Loucy (cell line): ENCODE measurements around the gene CASP8.

ENCODE experiments used
- CTCF ChIP-seq: fragments of 200-600 bp; sonication (generic); conservative IDR thresholded peaks from 2 replicates; pipeline ENCODE4 v1.5.1; 2014; ENCODE audit warnings: mild to moderate bottlenecking, antibody characterized with exemption, low read length
- EZH2phosphoT487 ChIP-seq: fragments of 200-600 bp; IDR thresholded peaks from 2 replicates; pipeline ENCODE4 v1.6.1; 2018; ENCODE audit warnings: antibody characterized with exemption, mild to moderate bottlenecking, moderate library complexity, borderline replicate concordance

GRCh38 chr2:201319511-201319910, 59.2 kb downstream of the CASP8 start:
- TF ChIP-seq EZH2phosphoT487 (no peak), CTCF (no peak)
